OCI-LY7 (cell line): ENCODE results near the gene NQO2. TPM values are rescaled to one million over a fixed set of nuclear protein-coding genes. Genes with fewer than 3 reads are reported as not detected.
"Not testable (repeated sequence)": the region's sequence is repeated elsewhere in the genome, so short reads cannot be mapped to it uniquely, and the experiment has no call there.

Experiments used
- BruUV-seq: library from RNA; stranded (reverse); fragments of 400-500 nt; replicated peaks from 2 replicates; lab custom pipeline; 2021; lab: Mats Ljungman, UMichigan
- CTCF ChIA-PET: fragments of 300-600 bp; sonication (Branson Sonifier 250); formaldehyde crosslinking; loops from one replicate; lab custom pipeline; 2022; ENCODE audit warnings: antibody characterized with exemption; ENCODE audit not compliant: unreplicated experiment; lab: Charles Lee
- POLR2A ChIA-PET: fragments of 300-600 bp; sonication (Branson Sonifier 250); formaldehyde crosslinking; loops from one replicate; lab custom pipeline; 2022; ENCODE audit warnings: antibody characterized with exemption; lab: Charles Lee
- DNase-seq: peaks from one replicate; pipeline ENCODE4 v3.0.0-alpha.2; 2015; ENCODE audit warnings: low spot score
- H2AFZ ChIP-seq: fragments of 200-600 bp; sonication (generic), shearing (Covaris generic); 2 replicates; pipeline ENCODE4 v1.6.1; 2014; ENCODE audit warnings: mild to moderate bottlenecking, antibody characterized with exemption, low read length, moderate library complexity
- H3K27ac ChIP-seq: fragments of 200-600 bp; sonication (generic); 2 replicates; pipeline ENCODE4 v1.5.1; 2014; ENCODE audit warnings: mixed run types, low read depth, mild to moderate bottlenecking, moderate library complexity, low read length, inconsistent platforms; ENCODE audit not compliant: poor library complexity, severe bottlenecking
- H3K36me3 ChIP-seq: fragments of 200-600 bp; sonication (generic); 2 replicates; pipeline ENCODE4 v1.6.1; 2014; ENCODE audit warnings: mild to moderate bottlenecking, antibody characterized with exemption, low read length, moderate library complexity, mixed read lengths; ENCODE audit not compliant: insufficient read depth
- H3K4me1 ChIP-seq: fragments of 200-600 bp; sonication (generic); 2 replicates; pipeline ENCODE4 v1.5.1; 2014; ENCODE audit warnings: mild to moderate bottlenecking, low read length; ENCODE audit not compliant: insufficient read depth, poor library complexity, severe bottlenecking
- H3K4me2 ChIP-seq: fragments of 200-600 bp; sonication (generic); 2 replicates; pipeline ENCODE4 v1.6.1; 2014; ENCODE audit warnings: mild to moderate bottlenecking, low read length
- H3K4me3 ChIP-seq: fragments of 200-600 bp; sonication (generic); 2 replicates; pipeline ENCODE4 v1.5.1; 2014; ENCODE audit warnings: mild to moderate bottlenecking, low read depth, low read length; ENCODE audit not compliant: poor library complexity, severe bottlenecking
- H3K79me2 ChIP-seq: fragments of 200-600 bp; sonication (generic); 2 replicates; pipeline ENCODE4 v1.6.1; 2016; ENCODE audit warnings: low read depth, mild to moderate bottlenecking, low read length, moderate library complexity, mixed read lengths; ENCODE audit not compliant: insufficient read depth
- H3K9me2 ChIP-seq: fragments of 200-600 bp; sonication (generic); 2 replicates; pipeline ENCODE4 v1.6.1; 2016; ENCODE audit warnings: mild to moderate bottlenecking, low read length, mixed read lengths; ENCODE audit not compliant: insufficient read depth
- H3K9me3 ChIP-seq: fragments of 200-600 bp; sonication (generic); 2 replicates; pipeline ENCODE4 v1.6.1; 2014; ENCODE audit warnings: mild to moderate bottlenecking, mixed run types, low read length, mixed read lengths
- H4K20me1 ChIP-seq: fragments of 200-600 bp; sonication (generic); 2 replicates; pipeline ENCODE4 v1.6.1; 2014; ENCODE audit warnings: mild to moderate bottlenecking, antibody characterized with exemption, low read length, moderate library complexity, mixed read lengths; ENCODE audit not compliant: insufficient read depth
- CTCF ChIP-seq: fragments of 200-600 bp; sonication (generic); conservative IDR thresholded peaks from 2 replicates; pipeline ENCODE4 v1.5.1; 2014; ENCODE audit warnings: mild to moderate bottlenecking, antibody characterized with exemption, low read length, moderate library complexity, mixed read lengths
- EZH2phosphoT487 ChIP-seq: fragments of 200-600 bp; sonication (generic); IDR thresholded peaks from 2 replicates; pipeline ENCODE4 v1.6.1; 2018; ENCODE audit warnings: low read depth, borderline replicate concordance, mild to moderate bottlenecking, mixed run types, antibody characterized with exemption, low read length, moderate library complexity, mixed read lengths
- intact Hi-C: fragments of 100-400 bp; cut with micrococcal nuclease; formaldehyde crosslinking; loops from one replicate; pipeline ENCODE4 v1.10.0; 2022; ENCODE audit not compliant: unreplicated experiment
- total RNA-seq, 2 experiments: library from RNA; depleted of rRNA in 1 of 2; stranded (reverse); fragments of >200 nt in 1 of 2; shearing (Covaris generic) in 1 of 2; gene quantifications; 2 replicates each; pipeline ENCODE4 v1.2.3, GENCODE V29; 2014 to 2022

NQO2 gene
- total RNA-seq, 2 experiments from 2014 or later: 8.4 to 9.9 TPM

GRCh38 chr6:2998249-2998997 is 1.3 kb upstream of the NQO2 start:
- H4K20me1 ChIP-seq, H3K79me2 ChIP-seq, H3K9me3 ChIP-seq, CTCF ChIA-PET, BruUV-seq, H3K36me3 ChIP-seq, H3K9me2 ChIP-seq: not testable (repeated sequence)
- H3K27ac ChIP-seq: peak overlapping the region; percentile 29
- H3K4me1 ChIP-seq: peaks cover 18% of the 10 kb centered on the region
- intact Hi-C loops: loop anchor here (2.0 to 5.0 kb wide), 2 partner anchors 120 to 259 kb away; partner anchors contain the start of genes BPHL and PSMG4
- TF ChIP-seq CTCF: peak; percentile 78
- H3K4me3 ChIP-seq: peak overlapping the region; percentile 89
- peak; percentile 65 for DNase-seq
- H3K4me2 ChIP-seq: peak overlapping the region; percentile 96
- peak overlapping the region; percentile 58; the same call in 1 of the 2 replicates for H2AFZ ChIP-seq
- POLR2A ChIA-PET: interaction anchor here (1.1 kb wide), 1 partner anchor 184 kb away, joined by 3 read pairs; no protein-coding TSS in a partner anchor

- Histone ChIP-seq H3K79me2 (no peaks in the 10 kb centered on the region), H3K4me3 (peak overlapping the region; percentile 89), H3K27ac (peak overlapping the region; percentile 29), H3K4me2 (peak overlapping the region; percentile 96), H3K9me3 (no peaks in the 10 kb centered on the region), H2AFZ (peak overlapping the region; percentile 58), H3K36me3 (no peaks in the 10 kb centered on the region; the same call in 1 of the 2 replicates), H3K9me2 (no peaks in the 10 kb centered on the region), H3K4me1 (peaks cover 18% of the 10 kb centered on the region), H4K20me1 (no peaks in the 10 kb centered on the region)
- BruUV-seq: no TSS peak
- peak; percentile 33 for DNase-seq
- ChIA-PET POLR2A (interaction anchor here (0.6 to 3.7 kb wide), 8 partner anchors 9 to 1454 kb away, joined by 3 to 29 read pairs (median 4); no protein-coding TSS in a partner anchor), CTCF (interaction anchor here (0.6 to 1.0 kb wide), 5 partner anchors 28 to 1931 kb away, joined by 3 to 8 read pairs (median 4); no protein-coding TSS in a partner anchor)
- intact Hi-C loops: loop anchor here (1.0 to 5.0 kb wide), 5 partner anchors 24 to 258 kb away; partner anchors contain the start of genes BPHL and PSMG4
- TF ChIP-seq CTCF (no peak), EZH2phosphoT487 (no peak)
Observed at GRCh38 chr6:2998998-2999617, 586 bp upstream of the NQO2 start.
